Left cardiac atrium (tissue), 4 donors: ENCODE measurements around the gene TBC1D9. TPM values are rescaled to one million over a fixed set of nuclear protein-coding genes. Genes with fewer than 3 reads are reported as not detected.
"Not testable (repeated sequence)": the region's sequence is repeated elsewhere in the genome, so short reads cannot be mapped to it uniquely, and the experiment has no call there.

Source experiments
- ATAC-seq, 2 donors: fragments of 200-7000 bp; cut with Tn5 transposase; one replicate each; pipeline ENCODE4 v1.9.1; 2020; ENCODE audit warnings: mild to moderate bottlenecking in 2 of 2, moderate library complexity in 2 of 2
- DNase-seq: peaks from one replicate; pipeline ENCODE4 v3.0.0-alpha.2; 2020
- intact Hi-C, 2 donors: fragments of 100-400 bp; cut with DNase I; formaldehyde crosslinking; loops; one replicate each; pipeline versions ENCODE4 v1.14.1 to v1.15.1; 2022 to 2023
- long read RNA-seq: library from polyadenylated mRNA; unstranded; transcript quantifications from one replicate; pipeline ENCODE4 v2.0.0, GENCODE V29; 2021
- total RNA-seq, 2 donors: library from RNA; stranded (reverse); fragmentation: NEBNext Ultra II Directional; extraction: Animal tissue kit (Norgen Biotek cat#: 25700); gene quantifications; one replicate each; pipeline ENCODE4 v1.2.1, GENCODE V29; 2021
- donor health status: DM: no; HTN: yes; CAD: no.
- donor health status: DM: no; HTN: yes; CAD: no; lungs with severe emphysema.
- donor health status: DM: yes; HTN: yes; CAD: no.
- donor health status: Dilated cardiomyopathy.

The TBC1D9 gene
- 10 to 100 TPM; 15.6 to 17.2 TPM for total RNA-seq
- long read RNA-seq, full-length matches to known transcripts, result 2 of 9 reads
- long read RNA-seq, partial matches to known transcripts, result 0 of 9 reads
- long read RNA-seq, other reads (novel, unspliced or antisense), result 7 of 9 reads

GRCh38 chr4:140756319-140757231 is at the start of gene TBC1D9:
Gene TBC1D9, minus strand, starts transcription at chr4:140756385. Its CDS starts 340 bp downstream, at chr4:140756045.
- peak; percentile 80 to 89 for ATAC-seq
- intact Hi-C loops, result loop anchor here in 1 of 2 donors (5.0 kb wide), 1 partner anchor 109 kb away; no protein-coding TSS in a partner anchor

DNA sequence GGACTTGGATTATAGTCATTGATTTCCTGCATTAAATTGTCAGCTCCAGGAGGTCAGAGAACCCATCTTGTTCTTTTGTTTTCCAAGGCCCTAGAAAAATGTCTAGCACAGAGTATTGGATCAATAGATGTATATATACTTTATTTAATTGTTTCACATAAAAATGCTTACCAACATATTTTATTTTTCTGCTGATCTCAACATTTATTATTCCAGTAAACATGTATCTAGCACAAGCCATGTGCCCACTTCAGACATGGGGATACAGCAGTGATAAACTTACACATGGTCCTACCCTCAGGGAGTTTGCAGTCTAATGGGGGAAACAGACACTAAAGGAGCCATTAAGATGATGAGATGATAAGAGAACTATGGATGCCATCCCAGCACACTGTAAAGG is 49.1 kb upstream of the TBC1D9 start:
- intact Hi-C loops, result no loop called here
- DNase-seq (no peak), ATAC-seq (no peak)

More at GRCh38 chr4:140756319-140757231, at the start of gene TBC1D9:
- DNase-seq, result peak; percentile 83

- DNase-seq, result no peak
- intact Hi-C loops, result no loop called here
- ATAC-seq, result no peak
Measured at GRCh38 chr4:140802591-140802990, 46.4 kb upstream of the TBC1D9 start.

DNA sequence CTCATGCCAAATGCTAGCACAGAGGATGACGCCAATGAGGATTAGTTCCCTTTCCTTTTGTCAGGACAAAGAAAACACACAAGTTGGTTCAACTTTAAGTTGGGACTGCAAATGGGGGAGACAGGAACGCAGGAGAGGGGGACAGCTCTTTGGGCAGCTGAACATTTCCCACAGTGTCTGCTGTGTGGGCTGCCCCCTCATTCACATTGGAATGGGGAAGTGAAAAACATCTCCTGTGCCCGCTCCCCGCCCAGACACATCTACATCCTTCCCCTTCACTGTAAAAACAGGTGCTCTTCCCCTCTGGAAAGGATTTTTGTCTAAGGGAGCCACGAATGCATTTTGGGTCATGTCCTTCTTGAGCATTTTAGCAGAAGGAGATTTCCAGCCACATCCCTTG is 44.5 kb upstream of the TBC1D9 start:
- intact Hi-C loops, result no loop called here
- peak in 1 of 2 donors; percentile 18 for ATAC-seq
- DNase-seq, result no peak

DNA sequence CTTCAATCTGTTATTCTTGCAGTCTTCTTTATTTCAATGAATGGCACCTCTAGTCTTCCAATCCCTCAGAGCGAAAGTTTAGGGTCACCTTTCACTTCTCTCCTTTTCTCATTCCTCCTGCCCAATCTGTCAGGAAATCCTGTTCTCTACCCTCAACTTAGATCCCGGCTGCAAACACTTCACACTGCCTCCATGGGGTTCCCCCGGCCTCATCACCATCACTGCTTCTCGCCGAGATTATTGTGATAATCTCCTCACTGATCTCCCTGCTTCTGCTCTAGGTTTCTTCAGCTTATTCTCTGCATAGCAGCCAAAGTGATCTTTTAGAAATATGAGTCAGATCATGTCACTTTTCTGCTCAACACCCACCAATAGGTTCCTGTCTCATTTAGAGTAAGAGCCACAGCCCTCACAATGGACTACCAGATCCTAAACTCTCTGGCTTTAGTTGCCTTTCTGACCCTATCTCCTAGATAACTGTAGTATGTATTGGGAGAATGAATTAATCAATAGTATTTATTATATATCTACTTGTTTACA is 43.6 kb upstream of the TBC1D9 start:
- ATAC-seq (no peak), DNase-seq (no peak)
- intact Hi-C loops, result no loop called here

DNA sequence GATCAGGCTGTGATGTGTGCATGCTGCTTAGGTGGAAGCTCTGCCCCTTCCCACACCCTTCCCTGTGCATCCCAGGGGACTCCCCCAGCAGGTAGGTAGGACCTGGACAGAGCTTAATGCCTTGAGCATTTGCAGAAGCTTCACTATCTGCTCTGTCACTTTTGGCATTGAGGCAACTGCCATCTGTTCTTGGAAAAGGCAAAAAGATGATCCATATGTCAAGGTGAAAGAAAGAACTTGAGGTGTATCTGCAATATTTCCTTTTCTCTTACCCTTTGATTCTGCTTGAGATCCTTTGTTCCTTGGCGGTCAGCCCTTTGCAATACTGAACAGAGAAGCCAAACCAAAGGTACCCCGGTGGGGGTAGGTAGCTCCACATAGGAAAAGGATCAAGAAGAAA is 37.1 kb upstream of the TBC1D9 start:
- DNase-seq (no peak), ATAC-seq (no peak)
- intact Hi-C loops, result no loop called here

GRCh38 chr4:140790765-140791164 is 34.6 kb upstream of the TBC1D9 start:
- intact Hi-C loops, result no loop called here
- peak; percentile 53 to 92 for ATAC-seq

GRCh38 chr4:140790171-140790570 is 34.0 kb upstream of the TBC1D9 start:
- DNase-seq (no peak), ATAC-seq (peak; percentile 47 to 82)
- intact Hi-C loops, result no loop called here

More at GRCh38 chr4:140790765-140791164, 34.6 kb upstream of the TBC1D9 start:
- DNase-seq, result peak; percentile 27

DNA sequence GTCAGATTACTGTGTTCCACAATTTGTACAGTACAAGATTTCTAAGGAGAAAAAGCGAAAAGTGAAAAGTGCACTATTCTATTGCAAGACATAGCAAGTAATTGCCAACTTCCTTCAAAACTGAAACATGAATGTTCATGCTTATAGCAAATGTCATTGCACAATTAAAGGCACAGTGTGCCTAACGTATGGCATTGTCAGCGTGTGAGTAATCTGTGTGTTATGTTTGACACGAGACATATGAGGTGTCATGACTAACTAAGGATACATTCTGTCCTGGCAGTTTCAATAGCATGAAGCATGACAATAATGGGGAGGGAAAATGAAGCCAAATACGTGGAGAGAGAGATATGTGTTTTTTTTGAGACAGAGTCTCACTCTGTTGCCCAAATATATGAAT is 33.6 kb upstream of the TBC1D9 start:
- intact Hi-C loops, result no loop called here
- DNase-seq, result no peak
- peak in 1 of 2 donors; percentile 73 for ATAC-seq

DNA sequence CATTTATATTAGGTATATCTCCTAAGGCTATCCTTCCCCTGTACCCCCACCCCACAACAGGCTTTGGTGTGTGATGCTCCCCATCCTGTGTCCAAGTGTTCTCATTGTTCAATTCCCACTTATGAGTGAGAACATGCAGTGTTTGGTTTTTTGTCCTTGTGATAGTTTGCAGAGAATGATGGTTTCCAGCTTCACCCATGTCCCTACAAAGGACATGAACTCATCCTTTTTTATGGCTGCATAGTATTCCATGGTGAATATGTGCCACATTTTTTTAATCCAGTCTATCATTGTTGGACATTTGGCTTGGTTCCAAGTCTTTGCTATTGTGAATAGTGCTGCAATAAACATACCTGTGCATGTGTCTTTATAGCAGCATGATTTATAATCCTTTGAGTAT is 26.6 kb upstream of the TBC1D9 start:
- ATAC-seq, DNase-seq, intact Hi-C loops: not testable (repeated sequence)

DNA sequence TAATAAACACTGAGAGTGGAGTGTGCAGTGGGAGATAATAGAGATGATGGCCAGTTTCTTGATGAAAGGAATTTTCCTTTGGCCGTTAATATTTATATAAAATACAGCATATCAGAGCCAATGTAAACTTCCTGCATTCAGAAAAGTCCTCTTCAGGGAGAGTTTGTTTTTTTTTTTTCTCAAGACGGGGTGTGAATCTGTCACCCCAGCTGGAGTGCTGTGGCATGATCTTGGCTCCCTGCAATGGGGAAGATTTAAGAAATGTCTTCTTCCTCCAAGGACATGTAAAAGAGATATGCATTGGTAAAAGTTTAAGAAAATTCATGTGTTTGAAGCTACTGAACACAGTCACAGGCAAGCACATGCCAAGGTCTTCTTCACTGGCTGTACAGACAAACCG is 25.4 kb upstream of the TBC1D9 start:
- intact Hi-C loops, result no loop called here

DNA sequence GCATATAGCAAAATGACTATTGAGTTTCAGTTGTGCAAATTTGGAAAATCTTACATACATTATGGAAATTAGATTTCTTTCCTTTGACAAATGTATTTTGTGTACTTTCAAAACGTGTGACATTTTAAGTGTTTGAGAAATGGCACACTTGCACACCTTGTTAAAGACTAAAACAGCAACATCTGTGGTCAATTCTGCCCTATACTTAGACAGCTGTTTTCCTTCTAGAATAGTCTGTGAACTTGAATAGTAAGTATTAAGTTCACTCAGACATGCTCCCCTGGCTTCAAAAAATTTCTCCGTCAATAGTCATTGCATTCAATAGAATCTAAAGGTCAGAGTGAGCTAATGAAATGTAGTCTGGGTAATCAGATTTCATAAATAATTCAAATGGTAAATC is 21.7 kb upstream of the TBC1D9 start:
- DNase-seq (no peak), ATAC-seq (no peak)
- intact Hi-C loops, result no loop called here

More for the DNA sequence above, 25.4 kb upstream of the TBC1D9 start:
- ATAC-seq, result no peak
- no peak for DNase-seq

- no peak for ATAC-seq
- no peak for DNase-seq
- intact Hi-C loops, result no loop called here
Measured at GRCh38 chr4:140777386-140777785, 21.2 kb upstream of the TBC1D9 start.

GRCh38 chr4:140776556-140776955 is 20.4 kb upstream of the TBC1D9 start:
- intact Hi-C loops, result no loop called here
- DNase-seq, result no peak
- ATAC-seq, result no peak

DNA sequence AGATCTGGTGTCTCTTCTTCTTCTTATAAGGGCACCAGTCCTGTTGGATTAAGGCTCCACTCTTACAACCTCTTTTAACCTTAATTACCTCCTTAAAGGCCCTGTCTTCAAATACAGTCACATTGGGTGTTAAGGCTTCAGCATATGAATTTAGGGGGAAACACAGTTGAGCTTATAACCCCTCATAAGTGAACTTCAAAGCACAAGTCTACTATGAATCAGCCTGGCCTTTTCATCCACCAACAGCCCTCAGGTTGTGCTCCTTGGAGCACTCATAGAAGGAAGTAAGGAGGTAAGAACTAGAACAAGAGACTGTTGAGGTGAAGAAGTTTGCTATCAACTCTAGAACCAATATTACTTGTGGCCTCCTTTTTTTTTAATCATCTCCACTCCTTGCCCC is 18.8 kb upstream of the TBC1D9 start:
- ATAC-seq, result no peak
- intact Hi-C loops, result no loop called here
- no peak for DNase-seq

- ATAC-seq (no peak), DNase-seq (no peak)
- intact Hi-C loops, result no loop called here
Measured at GRCh38 chr4:140774510-140774909, 18.3 kb upstream of the TBC1D9 start.

- intact Hi-C loops, result no loop called here
- ATAC-seq (no peak), DNase-seq (no peak)
Measured at GRCh38 chr4:140769209-140769608, 13.0 kb upstream of the TBC1D9 start.

GRCh38 chr4:140764785-140765392 is 8.7 kb upstream of the TBC1D9 start:
- DNase-seq (no peak), ATAC-seq (no peak)

DNA sequence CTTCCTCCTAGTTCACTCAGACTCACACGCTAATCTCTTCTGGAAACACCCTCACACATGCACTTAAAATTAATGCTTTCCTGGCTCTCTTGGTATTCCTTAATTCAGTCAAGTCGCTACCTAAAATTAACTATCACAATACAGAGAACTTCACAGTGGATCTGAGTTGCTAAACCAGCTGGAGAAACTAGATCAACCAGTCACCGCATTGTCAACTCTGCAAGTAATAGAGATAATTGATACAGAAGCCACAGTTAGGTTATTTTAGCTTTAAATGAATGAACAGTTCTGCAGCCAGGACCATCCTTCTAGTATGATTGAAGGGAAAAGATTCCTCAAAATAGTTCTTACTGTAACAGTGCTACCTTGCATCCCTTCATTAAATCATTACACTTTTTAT is 6.0 kb upstream of the TBC1D9 start:
- intact Hi-C loops, result no loop called here
- DNase-seq (no peak), ATAC-seq (no peak)

More at GRCh38 chr4:140764785-140765392, 8.7 kb upstream of the TBC1D9 start:
- intact Hi-C loops, result no loop called here

GRCh38 chr4:140757232-140757630 is 1.0 kb upstream of the TBC1D9 start:
- DNase-seq (no peak), ATAC-seq (peak in 1 of 2 donors; percentile 4)
- intact Hi-C loops, result loop anchor here in 1 of 2 donors (5.0 kb wide), 1 partner anchor 110 kb away; no protein-coding TSS in a partner anchor
